Measurements from ENCODE around the gene SP7. TPM values are rescaled to one million over a fixed set of nuclear protein-coding genes. Genes with fewer than 3 reads are reported as not detected.

The SP7 gene
- total and polyA plus RNA-seq, 12 donors: not detected

DNA sequence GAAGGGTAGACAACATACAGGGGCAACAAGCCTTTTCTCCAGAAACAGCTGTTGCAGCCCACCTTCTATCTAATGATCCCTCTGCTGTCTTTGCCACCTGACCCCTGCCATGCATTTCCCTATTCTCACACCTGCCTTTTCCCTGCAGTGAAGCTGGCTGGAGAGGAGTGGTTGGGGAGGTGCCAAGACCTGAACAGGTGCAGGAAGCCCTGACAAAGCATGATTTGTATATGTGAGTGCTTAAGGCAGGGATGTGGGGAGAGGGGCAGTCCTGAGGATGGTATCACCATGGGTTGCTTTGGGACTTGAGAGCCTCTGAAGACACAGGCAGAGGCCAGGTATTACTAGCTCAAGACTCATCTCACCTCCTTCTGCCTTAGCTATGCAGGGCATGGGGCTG is 43.7 kb downstream of the SP7 start:
- Histone ChIP-seq H3K4me1 (peaks cover 5 to 27% (median 23%) of the 10 kb centered on the region in 9 donors), H3K36me3 (peaks cover 0 to 28% (median 0%) of the 10 kb centered on the region in 9 donors), H3K4me3 (no peak overlapping the region), H3K9me3 (no peaks in the 10 kb centered on the region), H3K27me3 (no peaks in the 10 kb centered on the region), H3K27ac (no peak overlapping the region)
- no peak for ATAC-seq
- TF ChIP-seq, protein P1, sequence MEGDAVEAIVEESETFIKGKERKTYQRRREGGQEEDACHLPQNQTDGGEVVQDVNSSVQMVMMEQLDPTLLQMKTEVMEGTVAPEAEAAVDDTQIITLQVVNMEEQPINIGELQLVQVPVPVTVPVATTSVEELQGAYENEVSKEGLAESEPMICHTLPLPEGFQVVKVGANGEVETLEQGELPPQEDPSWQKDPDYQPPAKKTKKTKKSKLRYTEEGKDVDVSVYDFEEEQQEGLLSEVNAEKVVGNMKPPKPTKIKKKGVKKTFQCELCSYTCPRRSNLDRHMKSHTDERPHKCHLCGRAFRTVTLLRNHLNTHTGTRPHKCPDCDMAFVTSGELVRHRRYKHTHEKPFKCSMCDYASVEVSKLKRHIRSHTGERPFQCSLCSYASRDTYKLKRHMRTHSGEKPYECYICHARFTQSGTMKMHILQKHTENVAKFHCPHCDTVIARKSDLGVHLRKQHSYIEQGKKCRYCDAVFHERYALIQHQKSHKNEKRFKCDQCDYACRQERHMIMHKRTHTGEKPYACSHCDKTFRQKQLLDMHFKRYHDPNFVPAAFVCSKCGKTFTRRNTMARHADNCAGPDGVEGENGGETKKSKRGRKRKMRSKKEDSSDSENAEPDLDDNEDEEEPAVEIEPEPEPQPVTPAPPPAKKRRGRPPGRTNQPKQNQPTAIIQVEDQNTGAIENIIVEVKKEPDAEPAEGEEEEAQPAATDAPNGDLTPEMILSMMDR (IDR thresholded peaks at IDR 0.05): no peak
- no peak for DNase-seq
- intact Hi-C loops (cut with DNase I): loop anchor here in 1 of 10 donors (10.0 kb wide), 1 partner anchor 218 kb away; the partner anchor contains the start of gene SPRYD3

DNA sequence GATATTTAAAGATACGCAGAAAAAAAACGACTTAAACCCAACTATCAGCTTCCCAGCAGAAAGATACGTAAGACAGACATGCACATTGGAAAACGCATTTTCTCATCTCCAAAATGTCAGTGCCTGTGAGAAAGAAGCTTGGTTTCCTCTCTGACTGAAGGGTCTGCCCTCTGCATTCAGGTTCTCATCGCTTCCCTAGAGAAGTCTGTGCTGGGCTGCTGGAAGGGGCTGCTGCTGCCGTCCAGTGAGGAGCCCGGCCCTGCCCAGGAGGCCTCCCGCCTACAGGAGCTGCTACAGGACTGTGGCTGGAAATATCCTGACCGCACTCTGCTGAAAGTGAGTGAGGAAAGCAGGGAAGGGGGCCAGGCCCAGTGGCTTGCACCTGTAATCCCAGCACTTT is 45.5 kb downstream of the SP7 start:
- no peak overlapping the region for H3K4me3 ChIP-seq
- no peaks in the 10 kb centered on the region for H3K9me3 ChIP-seq
- peaks cover 0 to 13% (median 8%) of the 10 kb centered on the region in 9 donors for H3K4me1 ChIP-seq
- no peaks in the 10 kb centered on the region for H3K27me3 ChIP-seq
- no peak for DNase-seq
- intact Hi-C loops (cut with DNase I): loop anchor here in 1 of 10 donors (10.0 kb wide), 1 partner anchor 216 kb away; the partner anchor contains the start of gene SPRYD3
- no peak for ATAC-seq
- H3K36me3 ChIP-seq: peaks cover 0 to 23% (median 0%) of the 10 kb centered on the region in 9 donors
- no peak overlapping the region for H3K27ac ChIP-seq
- TF ChIP-seq, protein P1 (IDR thresholded peaks at IDR 0.05): no peak
- 93 to 94% methylated on average over 9 of the region's 9 CpGs for WGBS, 2 donors

DNA sequence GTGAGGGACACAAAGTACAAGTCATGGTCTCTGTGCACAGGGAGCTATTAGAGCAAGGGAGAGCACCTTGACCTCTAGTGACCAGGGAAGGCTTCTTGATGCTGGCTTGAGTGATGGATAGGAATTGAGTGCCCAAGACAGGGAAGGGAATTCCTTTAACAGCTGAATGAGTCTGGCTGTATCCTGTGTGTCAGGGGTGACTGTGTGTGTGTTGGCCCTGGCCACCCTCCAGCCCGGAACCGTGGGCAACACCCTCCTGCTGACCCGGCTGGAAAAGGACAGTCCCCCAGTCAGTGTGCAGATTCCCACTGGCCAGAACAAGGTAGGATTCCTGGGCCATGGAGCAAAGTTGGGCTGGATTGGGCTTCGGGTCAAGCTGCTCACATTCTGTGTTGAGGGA is 46.3 kb downstream of the SP7 start:
- H3K4me1 ChIP-seq: peaks cover 0 to 11% (median 5%) of the 10 kb centered on the region in 9 donors
- H3K36me3 ChIP-seq: peaks cover 0 to 28% (median 0%) of the 10 kb centered on the region in 9 donors
- ATAC-seq: no peak
- no peak for DNase-seq
- WGBS, 2 donors: 76 to 88% methylated on average over 4 of the region's 4 CpGs
- H3K27ac ChIP-seq: no peak overlapping the region
- no peaks in the 10 kb centered on the region for H3K9me3 ChIP-seq
- H3K27me3 ChIP-seq: no peaks in the 10 kb centered on the region
- TF ChIP-seq, protein P1 (IDR thresholded peaks at IDR 0.05): no peak
- intact Hi-C loops (cut with DNase I): loop anchor here in 4 of 10 donors (5.0 to 10.0 kb wide), 4 partner anchors 38 to 215 kb away; partner anchors contain the start of gene SPRYD3 (in 1 of the 4)
- no peak overlapping the region for H3K4me3 ChIP-seq

DNA sequence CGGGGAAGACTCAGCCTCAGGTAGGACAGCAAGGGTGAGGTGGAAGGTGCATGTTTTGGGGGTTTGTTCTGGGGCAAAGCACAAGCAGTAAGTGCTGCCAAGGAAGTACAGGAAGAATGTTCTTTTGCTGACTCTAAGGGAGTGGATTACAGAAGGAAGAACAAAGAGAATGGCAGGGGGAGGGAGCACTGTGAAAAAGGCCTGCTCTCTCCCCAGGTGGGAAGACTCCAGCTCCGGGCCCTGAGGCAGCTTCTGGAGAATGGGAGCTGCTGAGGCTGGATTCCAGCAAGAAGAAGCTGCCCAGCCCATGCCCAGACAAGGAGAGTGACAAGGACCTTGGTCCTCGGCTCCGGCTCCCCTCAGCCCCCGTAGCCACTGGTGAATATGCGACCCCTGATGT is 47.8 kb downstream of the SP7 start:
- H3K9me3 ChIP-seq: no peaks in the 10 kb centered on the region
- 94 to 95% methylated on average over 6 of the region's 6 CpGs for WGBS, 2 donors
- DNase-seq (no peak), ATAC-seq (peak in 2 of 8 donors; percentile 3 to 9)
- H3K36me3 ChIP-seq: peaks cover 0 to 41% (median 0%) of the 10 kb centered on the region in 9 donors
- TF ChIP-seq, protein P1 (IDR thresholded peaks at IDR 0.05): no peak
- H3K27ac ChIP-seq: no peak overlapping the region
- H3K4me3 ChIP-seq: no peak overlapping the region
- intact Hi-C loops (cut with DNase I): loop anchor here in 4 of 10 donors (1.0 to 5.0 kb wide), 4 partner anchors 36 to 131 kb away; a partner anchor contains a TSS
- peaks cover 0 to 7% (median 0%) of the 10 kb centered on the region in 9 donors for H3K4me1 ChIP-seq
- no peaks in the 10 kb centered on the region for H3K27me3 ChIP-seq
